Breast epithelium (tissue), 3 donors: ENCODE data around the gene TRIO.

Experiments used
- CTCF ChIP-seq, 3 donors: fragments of 450-650 bp; IDR thresholded peaks; one replicate each; pipeline ENCODE4 v1.5.1; 2016 to 2017; ENCODE audit warnings: antibody characterized with exemption in 3 of 3, mild to moderate bottlenecking in 3 of 3, moderate library complexity in 3 of 3
- POLR2A ChIP-seq: fragments of 450-650 bp; IDR thresholded peaks from one replicate; pipeline ENCODE4 v1.6.1; 2016; ENCODE audit warnings: antibody characterized with exemption, mild to moderate bottlenecking, moderate library complexity
- POLR2AphosphoS5 ChIP-seq, 3 donors: sonication (generic); formaldehyde crosslinking; IDR thresholded peaks; one replicate each; pipeline ENCODE4 v1.6.1; 2017; ENCODE audit warnings: antibody characterized with exemption in 3 of 3

GRCh38 chr5:14552017-14552416, 408.9 kb downstream of the TRIO start:
- no peak for TF ChIP-seq CTCF (IDR thresholded peaks at IDR 0.05)
- no peak for TF ChIP-seq POLR2AphosphoS5 (IDR thresholded peaks at IDR 0.05)
- no peak for TF ChIP-seq POLR2A
